Spleen (tissue), 3 donors: ENCODE data around the gene HERPUD1.

Experiments used
- POLR2A ChIP-seq, 3 donors: fragments of 450-650 bp; IDR thresholded peaks; one replicate each; pipeline ENCODE4 v1.5.1; 2017; ENCODE audit warnings: antibody characterized with exemption in 3 of 3, mild to moderate bottlenecking in 1 of 3
- POLR2AphosphoS5 ChIP-seq, 3 donors: sonication (generic); formaldehyde crosslinking; IDR thresholded peaks; one replicate each; pipeline ENCODE4 v1.5.1; 2017; ENCODE audit warnings: antibody characterized with exemption in 3 of 3

- TF ChIP-seq POLR2AphosphoS5 (IDR thresholded peaks at IDR 0.05) = no peak
- TF ChIP-seq POLR2A (IDR thresholded peaks at IDR 0.05) = no peak
These were observed 3.3 kb downstream of the HERPUD1 start for GRCh38 chr16:56935201-56935600.
